GF-D8 (cell line): ENCODE results near the gene HECW1.
"Not testable (repeated sequence)": the region's sequence is repeated elsewhere in the genome, so short reads cannot be mapped to it uniquely, and the experiment has no call there.

Experiments used
- DNase-seq: peaks from one replicate; lab custom pipeline; 2025; lab: John Stamatoyannopoulos, UW

The HECW1 gene

DNA sequence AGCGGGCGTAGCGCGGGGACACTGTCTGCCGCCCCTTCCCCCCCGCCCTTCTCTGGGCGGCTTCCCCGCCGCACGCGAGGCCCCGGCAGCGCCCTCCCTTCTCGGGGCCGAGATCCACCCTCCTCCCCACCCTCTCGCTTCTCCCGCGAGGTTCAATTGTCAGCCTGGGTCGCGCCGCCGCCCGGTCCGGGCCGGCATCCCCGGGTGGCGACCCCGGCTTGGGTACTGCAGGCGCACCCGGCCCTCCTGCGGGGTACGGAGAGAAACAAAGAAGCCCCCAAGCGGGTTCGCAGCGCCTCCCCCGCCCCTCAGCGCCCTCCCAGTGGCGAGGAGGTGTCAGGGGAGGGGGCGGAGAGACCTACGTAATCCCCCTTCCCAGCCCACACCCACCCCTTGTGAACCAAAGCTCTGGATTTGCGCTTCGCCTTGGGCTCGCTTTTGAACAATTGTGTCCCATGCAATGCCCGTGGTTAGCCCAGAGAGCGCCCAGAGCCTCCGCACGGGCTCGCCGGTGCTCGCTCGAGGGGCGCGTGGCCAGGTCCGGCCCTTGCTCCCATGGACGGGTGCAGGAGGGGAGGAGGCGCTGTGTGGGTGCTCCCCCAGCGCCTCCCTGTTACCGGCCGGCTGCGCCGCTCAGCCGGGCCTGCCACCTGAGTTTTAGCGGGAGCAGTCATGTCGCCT is 634 bp downstream of the HECW1 start:
- DNase-seq = no peak

DNA sequence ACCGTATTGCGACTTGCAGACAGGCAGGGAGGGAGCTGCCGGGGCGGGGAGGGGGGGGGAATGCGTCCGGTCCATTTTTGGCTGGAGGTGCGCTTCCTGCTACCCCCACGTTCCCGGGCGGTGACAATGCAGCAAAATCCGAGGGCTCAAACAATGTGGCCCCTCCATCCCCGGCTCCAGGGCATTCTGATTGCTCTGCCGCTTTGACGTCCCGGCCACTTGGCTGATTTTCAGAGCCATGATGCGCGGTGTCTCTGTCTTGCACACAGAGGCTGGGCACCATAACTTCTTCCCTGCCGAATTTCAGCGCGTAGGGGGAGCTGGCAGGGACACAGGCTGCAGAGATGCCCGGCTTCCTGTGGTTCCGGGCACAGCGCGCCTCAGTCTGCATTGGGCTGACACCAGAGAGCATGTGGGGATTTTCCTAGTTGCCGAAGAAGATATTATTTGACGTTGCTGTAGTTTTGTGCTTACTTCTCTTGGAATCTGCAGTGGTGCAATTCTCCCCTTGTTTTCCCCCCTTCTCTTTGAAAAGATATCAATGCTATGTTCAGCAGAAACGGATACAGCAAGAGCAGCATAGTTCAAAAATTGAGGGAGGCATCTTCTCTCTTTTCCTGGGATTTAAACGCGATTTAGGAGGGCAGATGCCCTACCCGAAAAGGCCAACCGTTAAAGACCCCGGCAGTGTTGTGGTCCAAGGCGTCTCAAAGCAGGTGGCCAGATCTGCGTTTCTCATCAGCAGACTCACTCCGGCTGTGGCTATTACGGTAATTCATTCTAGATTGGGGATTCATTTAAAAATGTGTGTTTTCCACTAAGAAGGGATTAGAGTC is 1.4 kb downstream of the HECW1 start:
- DNase-seq = no peak

DNA sequence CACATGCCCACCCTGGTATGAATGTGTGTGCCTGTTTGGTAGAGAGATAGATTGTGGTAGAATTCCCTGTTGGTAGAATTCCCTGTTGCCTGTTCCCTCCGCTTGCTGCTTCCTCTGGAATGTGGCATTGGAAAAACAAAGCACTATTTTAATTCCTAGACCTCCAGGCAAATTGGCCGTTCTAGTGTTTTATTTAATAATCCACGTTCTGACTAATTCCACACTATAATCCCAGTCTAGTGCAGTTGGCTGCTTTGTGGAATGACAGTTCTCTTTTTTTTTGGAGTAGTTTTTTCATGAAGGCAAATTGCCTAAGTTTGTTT is 2.0 kb downstream of the HECW1 start:
- no peak for DNase-seq

DNA sequence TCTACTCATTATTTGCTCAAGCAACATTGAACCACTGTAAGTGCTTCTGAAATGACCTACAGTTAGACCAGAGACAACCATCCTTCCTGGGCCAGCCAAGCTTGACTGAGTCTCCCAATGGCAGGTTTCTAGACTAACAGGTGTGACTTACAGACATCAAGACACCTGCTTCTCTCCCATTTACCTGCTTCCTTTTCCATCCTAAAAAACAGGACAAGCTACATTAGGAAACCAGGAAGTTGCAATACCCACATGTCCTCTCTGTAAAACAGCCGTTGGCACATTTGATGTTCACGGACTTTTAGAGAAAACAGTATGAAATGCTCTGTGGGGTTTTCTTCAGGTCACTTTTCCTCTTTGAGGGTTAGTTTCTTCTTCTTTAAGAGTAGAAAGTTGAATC is 4.0 kb downstream of the HECW1 start:
- DNase-seq = no peak

DNA sequence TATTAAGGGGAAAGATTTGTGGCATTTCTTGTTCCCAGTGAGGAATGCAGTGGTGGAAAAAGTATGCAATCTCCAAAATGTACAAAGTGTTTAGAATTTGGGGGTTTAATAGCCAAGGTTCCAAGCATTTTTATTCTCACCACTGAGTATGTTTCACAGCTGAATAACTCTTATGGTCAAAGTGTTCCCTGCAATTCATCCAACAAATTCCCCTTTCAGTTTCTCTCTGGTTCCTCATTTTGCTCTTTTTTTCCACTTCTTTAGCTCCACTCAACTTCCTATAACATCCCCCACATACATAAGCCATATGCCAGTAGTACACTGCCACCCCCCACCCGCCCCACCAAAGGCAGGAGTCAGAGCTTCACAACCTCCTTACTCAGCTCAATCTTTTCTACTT is 4.6 kb downstream of the HECW1 start:
- DNase-seq = no peak

DNA sequence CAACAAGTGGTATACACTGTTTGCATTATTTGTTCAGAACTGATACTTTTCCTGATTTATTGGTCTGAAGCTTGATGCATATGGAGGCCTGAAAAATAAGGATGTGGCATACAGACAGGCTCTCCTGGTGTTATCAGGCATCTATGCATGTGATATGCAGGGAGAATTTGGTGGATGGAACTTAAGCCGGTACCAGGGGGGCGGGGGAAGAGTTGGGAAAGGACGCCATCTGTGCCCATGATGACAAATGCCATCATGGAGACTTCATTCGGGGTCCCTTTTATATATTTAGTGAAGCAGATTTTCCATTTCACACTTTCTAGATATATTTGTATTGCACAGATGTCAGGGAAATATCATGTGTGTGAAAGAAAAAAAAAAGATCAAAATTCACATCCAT is 5.4 kb downstream of the HECW1 start:
- no peak for DNase-seq

DNA sequence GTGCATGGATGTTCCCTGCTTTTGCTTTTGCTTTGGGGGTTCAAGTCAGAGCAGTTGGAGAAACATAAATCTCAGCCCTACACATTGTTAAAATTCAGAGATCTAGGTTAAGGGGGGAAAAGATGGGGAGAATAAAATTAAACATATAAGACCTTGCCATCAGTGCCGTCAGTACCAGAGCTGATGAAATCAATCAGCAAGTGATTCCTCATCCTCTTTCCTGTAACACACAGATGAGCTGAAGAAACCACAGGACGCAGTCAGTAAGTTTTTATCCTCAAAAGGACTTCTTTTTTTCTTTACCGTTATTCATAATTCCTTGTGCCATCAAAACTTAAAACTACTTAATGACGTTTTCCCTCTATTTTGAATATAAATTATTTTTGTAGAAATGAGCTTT is 5.9 kb downstream of the HECW1 start:
- DNase-seq = no peak

DNA sequence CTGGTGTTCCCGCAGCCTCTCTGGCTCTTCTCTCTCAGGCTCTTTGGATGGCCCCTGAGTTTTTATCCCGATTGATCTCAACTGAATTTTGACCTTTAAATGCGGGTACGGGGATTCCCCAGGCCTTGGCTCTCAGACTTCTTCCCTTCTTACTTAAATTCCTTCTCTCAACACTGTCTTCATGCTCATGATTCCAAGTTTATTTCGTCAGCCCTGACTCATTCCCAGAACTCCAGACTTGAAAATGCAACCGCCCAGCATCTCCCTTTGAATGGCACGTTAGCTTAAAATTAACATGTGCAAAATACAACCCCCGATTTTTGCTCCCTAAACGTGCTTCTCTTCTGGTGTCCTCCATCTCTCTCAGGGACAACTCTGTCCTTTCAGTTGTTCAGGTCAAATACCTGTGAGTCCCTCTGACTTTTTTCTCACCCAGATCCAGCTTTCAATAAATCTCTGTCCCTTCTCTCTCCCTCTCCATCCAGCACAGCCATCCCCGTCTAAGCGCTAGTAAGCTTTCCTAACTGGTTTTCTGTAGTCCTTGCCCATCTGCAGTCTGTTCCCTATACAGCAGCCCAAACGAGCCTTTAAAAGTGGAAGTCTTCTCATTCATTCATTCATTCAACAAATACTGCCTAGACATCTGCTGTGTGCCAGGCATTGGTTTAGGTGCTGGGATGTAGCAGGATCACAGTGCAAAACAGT is 7.1 kb downstream of the HECW1 start:
- DNase-seq = no peak

DNA sequence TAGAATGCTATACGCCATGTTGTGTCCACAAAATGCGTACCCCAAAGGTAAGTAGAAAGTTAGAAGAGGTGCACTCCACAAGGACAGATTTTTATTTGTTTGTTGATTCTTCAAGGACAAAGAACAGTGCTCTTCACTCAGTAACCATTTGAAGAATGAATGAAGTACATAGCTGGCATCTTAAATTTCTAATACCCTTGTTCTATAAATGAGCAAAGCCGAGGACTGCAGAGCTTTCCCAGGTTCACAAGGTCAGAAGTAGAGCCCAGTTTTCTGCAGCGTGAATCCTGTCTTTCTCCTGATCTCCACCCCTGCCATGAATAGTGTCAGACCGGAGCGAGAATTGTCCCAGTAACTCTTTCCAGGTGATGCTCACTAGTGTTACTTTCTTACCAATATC is 9.5 kb downstream of the HECW1 start:
- no peak for DNase-seq

DNA sequence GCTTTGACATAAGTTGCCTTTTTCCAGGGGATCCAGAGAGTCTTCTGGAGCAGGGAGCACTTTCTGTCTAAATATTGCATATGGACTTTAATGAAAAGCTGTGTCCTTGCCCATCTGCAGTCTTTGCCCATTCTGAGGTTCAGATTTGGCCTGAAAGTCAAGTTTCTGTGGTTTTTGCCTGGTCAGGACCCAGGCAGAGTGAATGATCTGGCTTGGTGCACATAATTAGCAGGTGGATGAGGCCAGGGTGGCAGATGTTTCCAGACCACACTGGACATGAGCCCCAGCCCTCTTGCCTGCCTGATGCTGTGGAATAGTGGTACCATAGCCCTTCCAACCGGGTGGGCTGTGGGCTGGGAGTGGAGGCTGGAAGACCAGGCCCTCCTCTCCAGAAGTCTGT is 11.0 kb downstream of the HECW1 start:
- no peak for DNase-seq

DNA sequence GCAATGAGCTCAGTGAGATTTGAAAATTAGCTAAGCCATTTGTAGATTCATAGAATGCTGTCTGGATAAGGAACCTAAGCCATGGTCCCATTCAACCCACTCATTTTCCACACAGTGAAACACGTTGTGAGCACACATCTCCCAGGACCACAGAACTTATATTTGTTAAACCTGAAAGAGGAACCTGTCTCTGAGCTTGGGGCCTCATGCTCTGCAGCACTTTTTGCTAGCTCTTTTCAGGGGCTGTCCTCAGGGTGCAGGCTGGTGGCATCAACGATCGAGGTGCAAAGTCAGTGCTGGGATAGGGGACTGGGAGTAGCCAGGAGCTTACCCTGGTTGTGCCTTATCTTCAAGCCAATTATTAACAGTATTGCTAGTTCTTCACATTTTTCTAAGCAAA is 11.9 kb downstream of the HECW1 start:
- DNase-seq = no peak

DNA sequence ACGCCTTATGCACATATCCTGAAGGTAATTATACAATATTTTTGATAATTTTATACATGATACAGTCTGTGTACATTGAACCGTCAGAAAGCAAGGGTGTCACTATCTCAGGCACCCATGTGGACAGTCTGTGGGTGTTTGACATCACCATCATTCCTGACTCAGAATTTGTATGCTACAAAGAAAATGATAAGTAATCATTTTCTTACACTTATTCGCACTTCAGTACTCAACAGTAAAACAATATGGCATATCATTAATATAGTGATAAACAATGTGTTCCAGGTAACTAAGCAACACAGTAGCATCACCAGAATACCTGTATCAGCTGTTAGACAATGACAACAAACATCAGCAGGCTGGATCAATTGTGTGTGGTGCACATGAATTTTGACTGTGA is 17.9 kb downstream of the HECW1 start:
- DNase-seq = no peak

DNA sequence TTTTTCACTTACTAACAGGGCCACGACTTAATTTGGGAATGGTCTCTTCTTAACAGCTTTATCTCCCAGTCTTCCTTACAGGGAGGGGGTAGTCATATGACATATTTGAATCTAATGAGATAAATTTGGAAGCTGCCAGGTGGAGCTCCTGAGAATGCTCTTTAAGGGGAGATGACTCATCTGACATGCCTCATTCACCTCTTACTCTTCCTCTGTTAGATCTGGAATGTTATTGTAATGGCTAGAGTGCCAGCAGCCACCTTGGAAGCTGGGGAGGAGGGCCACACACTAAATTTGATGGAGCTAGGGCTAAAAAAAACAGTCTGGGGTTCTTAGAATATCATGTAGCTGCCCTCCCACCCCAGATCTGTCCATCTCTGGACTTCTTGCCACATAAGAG is 22.7 kb downstream of the HECW1 start:
- no peak for DNase-seq

DNA sequence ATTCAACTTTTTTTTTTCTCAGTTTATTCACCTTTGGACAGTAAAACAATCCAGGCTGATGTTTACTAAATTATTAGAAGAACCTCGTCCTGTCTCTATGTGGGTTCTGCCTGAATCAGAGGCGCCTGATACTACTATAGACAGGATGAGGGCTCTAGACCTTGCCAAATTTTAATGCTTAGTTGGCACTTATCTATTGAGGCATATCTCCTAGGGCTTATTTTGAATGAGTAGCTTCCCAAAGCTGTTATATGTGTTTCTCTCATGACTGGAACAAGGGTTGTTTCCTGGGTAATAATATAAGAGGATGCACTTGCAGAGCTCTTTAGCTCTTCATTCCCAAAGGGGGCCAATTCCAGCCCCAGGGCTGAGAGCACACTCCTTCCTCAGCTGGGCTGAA is 23.6 kb downstream of the HECW1 start:
- DNase-seq = no peak

DNA sequence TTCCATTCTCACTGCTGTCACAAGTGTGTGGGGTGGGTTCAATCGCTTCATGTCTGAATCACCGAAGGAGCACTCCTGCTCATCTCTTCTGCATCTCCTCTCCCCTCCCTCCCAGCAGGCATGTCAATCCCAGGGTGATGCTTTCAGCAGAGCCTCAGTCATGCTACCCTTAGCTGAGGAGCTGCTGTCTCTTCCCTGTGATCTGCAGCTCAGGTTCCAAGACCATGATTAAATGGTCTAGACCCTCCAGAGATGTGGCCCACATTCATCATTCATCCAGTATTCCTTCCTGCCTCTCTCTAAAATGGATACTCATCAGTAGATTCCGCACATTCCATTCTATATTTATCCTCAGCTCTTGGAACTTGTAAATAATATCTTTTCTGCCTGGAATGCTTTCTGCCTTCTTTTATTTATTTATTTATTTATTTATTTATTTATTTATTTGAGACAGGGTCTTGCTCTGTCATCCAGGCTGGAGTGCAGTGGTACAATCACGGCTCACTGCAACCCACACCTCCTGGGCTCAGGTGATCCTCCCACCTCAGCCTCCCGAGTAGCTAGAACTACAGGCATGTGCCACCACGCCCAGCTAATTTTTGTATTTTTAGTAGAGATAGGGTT is 24.8 kb downstream of the HECW1 start:
- DNase-seq = not testable (repeated sequence)

DNA sequence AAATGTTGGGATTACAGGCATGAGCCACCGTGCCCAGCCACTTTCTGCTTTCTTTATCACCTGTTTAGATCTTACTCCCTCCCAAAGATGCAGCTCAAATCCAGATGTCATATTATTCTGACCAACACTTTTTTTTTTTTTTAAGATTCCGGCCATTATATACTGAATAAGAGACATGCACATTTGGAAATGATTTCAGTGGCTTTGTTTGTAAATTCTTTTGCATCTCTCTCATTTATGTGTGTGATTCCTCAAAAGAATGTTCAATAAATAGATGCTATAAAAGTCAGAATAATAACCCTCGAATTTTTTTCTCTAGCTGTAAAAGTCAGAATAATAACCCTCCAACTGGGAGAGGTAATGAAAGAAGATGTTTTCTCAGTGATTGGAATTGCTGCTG is 25.4 kb downstream of the HECW1 start:
- no peak for DNase-seq

DNA sequence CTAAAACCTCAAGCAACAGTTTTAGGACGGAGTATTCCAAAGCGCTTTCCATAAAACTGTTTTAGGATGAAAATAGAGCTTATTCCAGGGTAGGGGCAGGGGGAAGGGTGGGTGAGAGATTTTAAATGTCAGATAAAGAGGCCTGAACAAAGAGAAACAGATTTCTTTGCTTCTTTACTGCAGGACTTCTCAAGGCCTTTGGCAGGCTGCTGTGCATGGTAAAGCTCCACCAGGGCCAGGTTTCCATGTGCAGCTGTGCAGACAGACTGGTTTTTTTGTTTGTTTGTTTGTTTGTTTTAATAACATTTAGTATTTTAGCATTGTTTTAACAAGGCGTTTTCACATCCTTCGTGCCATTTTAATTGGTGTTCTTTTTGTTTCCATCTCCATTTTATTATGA is 26.3 kb downstream of the HECW1 start:
- DNase-seq = no peak

DNA sequence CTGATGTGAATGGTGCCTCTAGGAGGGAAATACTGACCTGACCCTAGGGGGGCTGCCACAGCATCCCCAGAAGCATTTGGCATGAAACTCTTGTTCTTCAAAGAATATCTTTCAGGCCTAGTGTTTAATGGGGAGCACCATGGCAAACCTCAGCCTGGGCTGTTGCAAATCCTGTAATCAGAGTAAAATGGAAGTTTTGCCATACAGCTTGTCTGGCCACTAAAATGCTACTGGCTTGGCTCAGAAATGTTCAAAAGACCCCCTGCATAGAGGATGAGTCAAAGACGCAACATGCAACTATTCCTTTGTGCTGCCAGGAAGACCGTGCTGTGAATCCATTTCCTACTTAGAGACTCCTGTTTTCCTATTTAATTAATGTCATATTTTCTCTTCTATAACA is 26.7 kb downstream of the HECW1 start:
- DNase-seq = no peak

DNA sequence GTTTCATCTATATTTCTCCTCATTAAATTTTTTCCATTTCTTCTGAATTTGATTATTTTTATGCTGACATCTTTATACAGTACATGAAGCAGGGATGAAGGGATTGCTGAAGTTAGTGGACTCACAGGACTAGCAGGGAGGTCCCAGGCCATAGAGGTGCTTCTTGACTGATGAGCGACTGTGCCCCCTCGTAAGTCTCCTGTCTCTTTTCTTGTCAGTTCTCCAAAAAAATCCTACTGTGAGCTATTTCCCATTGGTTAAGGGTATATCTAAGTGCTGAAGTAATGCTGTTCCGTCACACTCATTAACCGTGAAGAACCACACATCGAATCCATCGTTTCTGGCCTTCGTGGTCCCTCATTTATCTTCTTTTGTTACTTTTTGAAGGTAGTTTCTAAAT is 27.7 kb downstream of the HECW1 start:
- no peak for DNase-seq

DNA sequence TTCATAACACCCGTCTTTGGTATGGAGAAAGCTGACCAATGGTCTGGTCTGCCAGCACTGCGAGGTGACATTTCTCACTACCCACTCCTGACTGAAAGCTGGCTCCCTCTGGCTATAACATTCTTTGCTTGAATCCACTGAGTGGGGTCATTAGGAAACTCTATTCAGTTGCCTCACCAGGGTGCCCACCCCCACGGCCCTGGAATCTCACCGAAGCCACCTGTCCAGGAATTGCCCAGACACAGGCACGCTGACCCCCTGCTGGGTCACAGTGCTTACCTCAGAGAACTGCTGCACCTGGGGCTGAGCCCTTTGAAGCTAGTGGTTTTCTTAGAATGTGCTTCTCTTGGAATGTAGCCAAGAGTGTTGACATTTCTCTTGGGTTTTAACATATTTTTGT is 28.6 kb downstream of the HECW1 start:
- DNase-seq = no peak

DNA sequence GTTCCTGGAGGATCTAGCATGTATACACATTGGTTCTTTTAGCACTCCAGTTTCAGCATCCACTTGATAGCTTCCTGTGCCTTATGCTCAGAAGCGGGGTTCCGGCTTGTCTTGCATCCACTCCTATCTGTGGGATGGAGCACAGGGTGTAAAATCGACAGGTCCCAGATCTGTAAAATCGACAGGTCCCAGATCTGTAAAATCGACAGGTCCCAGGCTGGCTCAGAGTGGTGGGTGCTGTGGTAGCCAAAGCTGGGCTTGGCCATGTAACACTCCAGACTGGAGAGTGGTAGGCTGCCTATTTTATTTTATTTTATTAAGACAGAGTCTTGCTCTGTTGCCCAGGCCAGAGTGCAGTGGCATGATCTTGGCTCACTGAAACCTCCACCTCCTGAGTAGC is 30.3 kb downstream of the HECW1 start:
- no peak for DNase-seq

DNA sequence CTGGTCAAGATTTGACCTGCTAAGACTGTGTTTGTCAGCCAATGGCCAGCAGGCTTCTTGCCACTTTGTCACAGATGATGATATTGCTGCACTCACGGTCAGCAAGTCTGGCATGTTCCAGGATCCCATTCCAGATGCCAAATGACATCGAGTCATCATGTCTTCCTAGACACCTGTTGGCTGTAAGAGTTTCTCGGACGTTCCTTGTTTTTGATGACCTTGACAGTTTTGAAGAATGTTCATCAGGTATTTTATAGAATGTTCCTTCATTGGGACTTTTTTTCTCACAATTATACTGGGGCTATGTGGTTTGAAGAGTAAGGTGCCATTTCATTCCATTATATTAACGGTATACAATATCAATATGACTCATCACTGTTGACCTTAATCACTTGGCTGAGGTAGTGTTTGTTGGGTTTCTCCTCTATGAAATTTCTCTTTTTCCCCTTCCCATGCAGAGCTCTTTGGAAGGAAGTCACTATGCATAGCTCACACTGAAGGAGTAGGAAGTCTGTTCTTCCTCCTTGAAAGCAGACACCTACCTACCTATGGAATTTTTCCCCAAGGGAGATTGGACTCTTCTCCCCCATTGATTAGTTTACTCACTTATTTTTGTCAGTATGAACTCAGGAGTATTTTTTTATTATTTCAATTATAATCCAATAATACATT is 31.6 kb downstream of the HECW1 start:
- no peak for DNase-seq
